GM23338 (cell line): ENCODE results near the gene TTLL8. TPM values are rescaled to one million over a fixed set of nuclear protein-coding genes. Genes with fewer than 3 reads are reported as not detected.

Source experiments
- ATAC-seq: fragments of 200-7000 bp; cut with Tn5 transposase; 3 replicates; pipeline ENCODE4 v1.9.1; 2020
- DNase-seq: peaks from one replicate; pipeline ENCODE4 v3.0.0-alpha.2; 2015; ENCODE audit warnings: low spot score
- H2AFZ ChIP-seq: fragments of 200-600 bp; sonication (generic); 2 replicates; pipeline ENCODE4 v1.8.0; 2016; ENCODE audit warnings: antibody characterized with exemption, mild to moderate bottlenecking, moderate library complexity
- H3F3A ChIP-seq: fragments of 200-600 bp; sonication (generic); replicated peaks from 2 replicates; pipeline ENCODE4 v1.8.0; 2017; ENCODE audit warnings: antibody characterized with exemption, mixed run types, low read depth
- H3K27ac ChIP-seq: fragments of 200-600 bp; sonication (generic); 2 replicates; pipeline ENCODE4 v1.6.1; 2016; ENCODE audit warnings: low read depth
- H3K27me3 ChIP-seq: fragments of 200-600 bp; sonication (generic); 2 replicates; pipeline ENCODE4 v1.8.0; 2016; ENCODE audit warnings: mild to moderate bottlenecking, mixed run types, moderate library complexity; ENCODE audit not compliant: insufficient read depth
- H3K36me3 ChIP-seq: fragments of 200-600 bp; sonication (generic); 2 replicates; pipeline ENCODE4 v1.8.0; 2016; ENCODE audit warnings: mild to moderate bottlenecking; ENCODE audit not compliant: insufficient read depth
- H3K4me1 ChIP-seq: fragments of 200-600 bp; sonication (generic); 2 replicates; pipeline ENCODE4 v1.8.0; 2016; ENCODE audit warnings: mild to moderate bottlenecking, moderate library complexity; ENCODE audit not compliant: insufficient read depth
- H3K4me2 ChIP-seq: fragments of 200-600 bp; sonication (generic); 2 replicates; pipeline ENCODE4 v1.7.1; 2017; ENCODE audit warnings: mixed run types
- H3K4me3 ChIP-seq: fragments of 200-600 bp; sonication (generic); 2 replicates; pipeline ENCODE4 v1.6.1; 2016; ENCODE audit warnings: mixed run types
- H3K79me2 ChIP-seq: fragments of 200-600 bp; sonication (generic); replicated peaks from 2 replicates; pipeline ENCODE4 v1.8.0; 2017; ENCODE audit warnings: mild to moderate bottlenecking; ENCODE audit not compliant: insufficient read depth
- H3K9me2 ChIP-seq: fragments of 200-600 bp; sonication (generic); 2 replicates; pipeline ENCODE4 v1.8.0; 2017; ENCODE audit not compliant: insufficient read depth
- H4K20me1 ChIP-seq: fragments of 200-600 bp; sonication (generic); replicated peaks from 2 replicates; pipeline ENCODE4 v1.8.0; 2017; ENCODE audit warnings: mild to moderate bottlenecking; ENCODE audit not compliant: insufficient read depth
- H3K27ac Mint-ChIP-seq: 2 replicates; pipeline ENCODE4 v1.8.0; 2020; ENCODE audit warnings: inconsistent platforms, mild to moderate bottlenecking, moderate library complexity, mixed read lengths
- H3K27me3 Mint-ChIP-seq: 3 replicates; pipeline ENCODE4 v1.8.0; 2022; ENCODE audit warnings: low read depth, mild to moderate bottlenecking, moderate library complexity, mixed read lengths, inconsistent platforms; ENCODE audit not compliant: insufficient read depth, poor library complexity
- H3K36me3 Mint-ChIP-seq: 3 replicates; pipeline ENCODE4 v1.8.0; 2021; ENCODE audit warnings: low read depth, mild to moderate bottlenecking, inconsistent platforms, moderate library complexity, mixed read lengths
- H3K4me1 Mint-ChIP-seq: 3 replicates; pipeline ENCODE4 v1.8.0; 2020; ENCODE audit warnings: mild to moderate bottlenecking, inconsistent platforms, mixed read lengths
- H3K4me3 Mint-ChIP-seq: 3 replicates; pipeline ENCODE4 v1.8.0; 2021; ENCODE audit warnings: moderate library complexity, mild to moderate bottlenecking, inconsistent platforms, mixed read lengths
- H3K9me3 Mint-ChIP-seq: 3 replicates; pipeline ENCODE4 v1.8.0; 2020; ENCODE audit warnings: moderate library complexity, mild to moderate bottlenecking, inconsistent platforms, mixed read lengths
- EZH2 ChIP-seq: fragments of 200-600 bp; sonication (generic); IDR thresholded peaks from one replicate; pipeline ENCODE4 v1.8.0; 2017; ENCODE audit warnings: antibody characterized with exemption, mild to moderate bottlenecking, low read depth; ENCODE audit not compliant: unreplicated experiment
- EZH2phosphoT487 ChIP-seq: fragments of 200-600 bp; sonication (generic); IDR thresholded peaks from one replicate; pipeline ENCODE4 v1.8.1; 2018; ENCODE audit warnings: antibody characterized with exemption; ENCODE audit not compliant: unreplicated experiment
- POLR2AphosphoS5 ChIP-seq: IDR thresholded peaks from 2 replicates; pipeline ENCODE4 v1.6.1; 2016; ENCODE audit warnings: antibody characterized with exemption, low read depth
- STAT1 ChIP-seq: IDR thresholded peaks from one replicate; pipeline ENCODE4 v1.6.1; 2016; ENCODE audit warnings: antibody characterized with exemption; ENCODE audit not compliant: unreplicated experiment
- polyA plus RNA-seq: library from polyadenylated mRNA; unstranded; fragments of >200 nt; fragmentation: Nextera tagmentation; extraction: Ambion mirVana; gene quantifications from 2 replicates; pipeline ENCODE4 v1.2.1, GENCODE V29; 2016
- total RNA-seq: library from RNA; depleted of rRNA; stranded (reverse); fragments of >200 nt; shearing (Covaris generic); gene quantifications from 2 replicates; pipeline ENCODE4 v1.2.3, GENCODE V29; 2014
- TF ChIP-seq, protein P1 (sequence below): IDR thresholded peaks from one replicate; pipeline ENCODE4 v1.6.1; 2018; ENCODE audit warnings: antibody characterized with exemption; ENCODE audit not compliant: unreplicated experiment
- TF ChIP-seq, protein P2 (sequence below): fragments of 250-450 bp; sonication (Bioruptor Pico); IDR thresholded peaks from 2 replicates; pipeline ENCODE4 v1.5.0; 2020; ENCODE audit warnings: mild to moderate bottlenecking, moderate library complexity
- TF ChIP-seq, protein P3 (sequence below), 2 experiments: fragments of 200-600 bp in 1 of 2; sonication (generic) in 1 of 2; conservative IDR thresholded peaks; 2 replicates each; pipeline versions ENCODE4 v1.5.1 to v1.6.1; 2016 to 2017; ENCODE audit warnings: antibody characterized with exemption in 2 of 2, low read depth in 2 of 2, mild to moderate bottlenecking in 2 of 2, moderate library complexity in 1 of 2

TTLL8 gene
- total and polyA plus RNA-seq, 2 experiments from 2014 or later = not detected

DNA sequence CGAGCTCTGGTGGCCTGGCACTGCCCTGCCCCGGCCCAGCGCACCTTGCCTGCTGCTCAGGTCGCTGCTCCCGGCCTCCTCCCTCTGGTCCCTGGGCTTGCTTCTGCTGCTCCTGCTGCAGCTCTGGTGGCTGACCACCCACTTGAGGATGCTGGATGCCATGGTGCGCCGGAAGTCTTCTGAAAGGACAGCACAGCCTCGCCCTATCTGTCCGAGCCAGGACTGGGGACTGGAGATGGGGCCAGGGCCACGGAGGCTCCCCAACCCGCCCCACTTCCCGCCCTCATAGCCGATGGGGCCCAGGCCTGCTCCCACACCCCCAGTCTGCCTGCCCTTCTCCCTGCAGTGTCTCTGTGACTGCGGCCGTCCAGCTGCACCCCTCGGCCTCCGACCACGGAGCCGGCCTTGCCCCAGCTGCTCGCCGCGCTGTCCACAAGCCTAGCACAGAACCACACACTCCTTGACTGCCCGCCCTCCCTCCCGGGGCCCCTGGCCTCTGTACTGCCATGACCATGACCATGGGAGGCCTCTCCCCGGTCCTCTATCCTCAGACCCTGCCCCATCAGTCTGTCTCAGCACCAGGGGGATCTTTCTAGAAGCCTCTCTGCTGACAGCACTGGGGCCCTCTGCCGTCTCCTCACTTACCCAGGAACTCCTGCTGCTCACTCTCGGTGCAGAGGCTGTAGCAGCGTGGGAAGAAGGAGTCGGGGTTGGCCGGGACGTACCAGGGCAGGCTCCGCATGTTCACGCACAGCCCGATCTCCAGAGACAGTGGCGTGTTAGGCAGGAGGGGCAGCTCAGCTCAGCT, 12.7 kb downstream of the TTLL8 start:
- Histone ChIP-seq H3K36me3 (no peaks in the 10 kb centered on the region), H2AFZ (no peak overlapping the region), H3K27me3 (no peaks in the 10 kb centered on the region), H3K4me2 (no peak overlapping the region), H3F3A (no peaks in the 10 kb centered on the region), H3K9me2 (no peaks in the 10 kb centered on the region), H3K79me2 (no peaks in the 10 kb centered on the region), H3K27ac (no peak overlapping the region), H3K4me1 (no peaks in the 10 kb centered on the region), H4K20me1 (no peaks in the 10 kb centered on the region), H3K4me3 (no peak overlapping the region)
- no peaks in the 10 kb centered on the region for H3K36me3 Mint-ChIP-seq
- TF ChIP-seq EZH2phosphoT487 (no peak), STAT1 (no peak), EZH2 (no peak), POLR2AphosphoS5 (no peak)
- TF ChIP-seq, protein P1, sequence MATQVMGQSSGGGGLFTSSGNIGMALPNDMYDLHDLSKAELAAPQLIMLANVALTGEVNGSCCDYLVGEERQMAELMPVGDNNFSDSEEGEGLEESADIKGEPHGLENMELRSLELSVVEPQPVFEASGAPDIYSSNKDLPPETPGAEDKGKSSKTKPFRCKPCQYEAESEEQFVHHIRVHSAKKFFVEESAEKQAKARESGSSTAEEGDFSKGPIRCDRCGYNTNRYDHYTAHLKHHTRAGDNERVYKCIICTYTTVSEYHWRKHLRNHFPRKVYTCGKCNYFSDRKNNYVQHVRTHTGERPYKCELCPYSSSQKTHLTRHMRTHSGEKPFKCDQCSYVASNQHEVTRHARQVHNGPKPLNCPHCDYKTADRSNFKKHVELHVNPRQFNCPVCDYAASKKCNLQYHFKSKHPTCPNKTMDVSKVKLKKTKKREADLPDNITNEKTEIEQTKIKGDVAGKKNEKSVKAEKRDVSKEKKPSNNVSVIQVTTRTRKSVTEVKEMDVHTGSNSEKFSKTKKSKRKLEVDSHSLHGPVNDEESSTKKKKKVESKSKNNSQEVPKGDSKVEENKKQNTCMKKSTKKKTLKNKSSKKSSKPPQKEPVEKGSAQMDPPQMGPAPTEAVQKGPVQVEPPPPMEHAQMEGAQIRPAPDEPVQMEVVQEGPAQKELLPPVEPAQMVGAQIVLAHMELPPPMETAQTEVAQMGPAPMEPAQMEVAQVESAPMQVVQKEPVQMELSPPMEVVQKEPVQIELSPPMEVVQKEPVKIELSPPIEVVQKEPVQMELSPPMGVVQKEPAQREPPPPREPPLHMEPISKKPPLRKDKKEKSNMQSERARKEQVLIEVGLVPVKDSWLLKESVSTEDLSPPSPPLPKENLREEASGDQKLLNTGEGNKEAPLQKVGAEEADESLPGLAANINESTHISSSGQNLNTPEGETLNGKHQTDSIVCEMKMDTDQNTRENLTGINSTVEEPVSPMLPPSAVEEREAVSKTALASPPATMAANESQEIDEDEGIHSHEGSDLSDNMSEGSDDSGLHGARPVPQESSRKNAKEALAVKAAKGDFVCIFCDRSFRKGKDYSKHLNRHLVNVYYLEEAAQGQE = no peak
- TF ChIP-seq, protein P2, sequence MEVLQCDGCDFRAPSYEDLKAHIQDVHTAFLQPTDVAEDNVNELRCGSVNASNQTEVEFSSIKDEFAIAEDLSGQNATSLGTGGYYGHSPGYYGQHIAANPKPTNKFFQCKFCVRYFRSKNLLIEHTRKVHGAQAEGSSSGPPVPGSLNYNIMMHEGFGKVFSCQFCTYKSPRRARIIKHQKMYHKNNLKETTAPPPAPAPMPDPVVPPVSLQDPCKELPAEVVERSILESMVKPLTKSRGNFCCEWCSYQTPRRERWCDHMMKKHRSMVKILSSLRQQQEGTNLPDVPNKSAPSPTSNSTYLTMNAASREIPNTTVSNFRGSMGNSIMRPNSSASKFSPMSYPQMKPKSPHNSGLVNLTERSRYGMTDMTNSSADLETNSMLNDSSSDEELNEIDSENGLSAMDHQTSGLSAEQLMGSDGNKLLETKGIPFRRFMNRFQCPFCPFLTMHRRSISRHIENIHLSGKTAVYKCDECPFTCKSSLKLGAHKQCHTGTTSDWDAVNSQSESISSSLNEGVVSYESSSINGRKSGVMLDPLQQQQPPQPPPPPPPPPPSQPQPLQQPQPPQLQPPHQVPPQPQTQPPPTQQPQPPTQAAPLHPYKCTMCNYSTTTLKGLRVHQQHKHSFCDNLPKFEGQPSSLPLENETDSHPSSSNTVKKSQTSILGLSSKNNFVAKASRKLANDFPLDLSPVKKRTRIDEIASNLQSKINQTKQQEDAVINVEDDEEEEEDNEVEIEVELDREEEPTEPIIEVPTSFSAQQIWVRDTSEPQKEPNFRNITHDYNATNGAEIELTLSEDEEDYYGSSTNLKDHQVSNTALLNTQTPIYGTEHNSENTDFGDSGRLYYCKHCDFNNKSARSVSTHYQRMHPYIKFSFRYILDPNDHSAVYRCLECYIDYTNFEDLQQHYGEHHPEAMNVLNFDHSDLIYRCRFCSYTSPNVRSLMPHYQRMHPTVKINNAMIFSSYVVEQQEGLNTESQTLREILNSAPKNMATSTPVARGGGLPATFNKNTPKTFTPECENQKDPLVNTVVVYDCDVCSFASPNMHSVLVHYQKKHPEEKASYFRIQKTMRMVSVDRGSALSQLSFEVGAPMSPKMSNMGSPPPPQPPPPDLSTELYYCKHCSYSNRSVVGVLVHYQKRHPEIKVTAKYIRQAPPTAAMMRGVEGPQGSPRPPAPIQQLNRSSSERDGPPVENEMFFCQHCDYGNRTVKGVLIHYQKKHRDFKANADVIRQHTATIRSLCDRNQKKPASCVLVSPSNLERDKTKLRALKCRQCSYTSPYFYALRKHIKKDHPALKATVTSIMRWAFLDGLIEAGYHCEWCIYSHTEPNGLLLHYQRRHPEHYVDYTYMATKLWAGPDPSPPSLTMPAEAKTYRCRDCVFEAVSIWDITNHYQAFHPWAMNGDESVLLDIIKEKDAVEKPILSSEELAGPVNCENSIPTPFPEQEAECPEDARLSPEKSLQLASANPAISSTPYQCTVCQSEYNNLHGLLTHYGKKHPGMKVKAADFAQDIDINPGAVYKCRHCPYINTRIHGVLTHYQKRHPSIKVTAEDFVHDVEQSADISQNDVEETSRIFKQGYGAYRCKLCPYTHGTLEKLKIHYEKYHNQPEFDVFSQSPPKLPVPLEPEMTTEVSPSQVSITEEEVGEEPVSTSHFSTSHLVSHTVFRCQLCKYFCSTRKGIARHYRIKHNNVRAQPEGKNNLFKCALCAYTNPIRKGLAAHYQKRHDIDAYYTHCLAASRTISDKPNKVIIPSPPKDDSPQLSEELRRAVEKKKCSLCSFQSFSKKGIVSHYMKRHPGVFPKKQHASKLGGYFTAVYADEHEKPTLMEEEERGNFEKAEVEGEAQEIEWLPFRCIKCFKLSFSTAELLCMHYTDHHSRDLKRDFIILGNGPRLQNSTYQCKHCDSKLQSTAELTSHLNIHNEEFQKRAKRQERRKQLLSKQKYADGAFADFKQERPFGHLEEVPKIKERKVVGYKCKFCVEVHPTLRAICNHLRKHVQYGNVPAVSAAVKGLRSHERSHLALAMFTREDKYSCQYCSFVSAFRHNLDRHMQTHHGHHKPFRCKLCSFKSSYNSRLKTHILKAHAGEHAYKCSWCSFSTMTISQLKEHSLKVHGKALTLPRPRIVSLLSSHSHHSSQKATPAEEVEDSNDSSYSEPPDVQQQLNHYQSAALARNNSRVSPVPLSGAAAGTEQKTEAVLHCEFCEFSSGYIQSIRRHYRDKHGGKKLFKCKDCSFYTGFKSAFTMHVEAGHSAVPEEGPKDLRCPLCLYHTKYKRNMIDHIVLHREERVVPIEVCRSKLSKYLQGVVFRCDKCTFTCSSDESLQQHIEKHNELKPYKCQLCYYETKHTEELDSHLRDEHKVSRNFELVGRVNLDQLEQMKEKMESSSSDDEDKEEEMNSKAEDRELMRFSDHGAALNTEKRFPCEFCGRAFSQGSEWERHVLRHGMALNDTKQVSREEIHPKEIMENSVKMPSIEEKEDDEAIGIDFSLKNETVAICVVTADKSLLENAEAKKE (CRISPR knock-in tag) = no peak
- TF ChIP-seq, protein P3, sequence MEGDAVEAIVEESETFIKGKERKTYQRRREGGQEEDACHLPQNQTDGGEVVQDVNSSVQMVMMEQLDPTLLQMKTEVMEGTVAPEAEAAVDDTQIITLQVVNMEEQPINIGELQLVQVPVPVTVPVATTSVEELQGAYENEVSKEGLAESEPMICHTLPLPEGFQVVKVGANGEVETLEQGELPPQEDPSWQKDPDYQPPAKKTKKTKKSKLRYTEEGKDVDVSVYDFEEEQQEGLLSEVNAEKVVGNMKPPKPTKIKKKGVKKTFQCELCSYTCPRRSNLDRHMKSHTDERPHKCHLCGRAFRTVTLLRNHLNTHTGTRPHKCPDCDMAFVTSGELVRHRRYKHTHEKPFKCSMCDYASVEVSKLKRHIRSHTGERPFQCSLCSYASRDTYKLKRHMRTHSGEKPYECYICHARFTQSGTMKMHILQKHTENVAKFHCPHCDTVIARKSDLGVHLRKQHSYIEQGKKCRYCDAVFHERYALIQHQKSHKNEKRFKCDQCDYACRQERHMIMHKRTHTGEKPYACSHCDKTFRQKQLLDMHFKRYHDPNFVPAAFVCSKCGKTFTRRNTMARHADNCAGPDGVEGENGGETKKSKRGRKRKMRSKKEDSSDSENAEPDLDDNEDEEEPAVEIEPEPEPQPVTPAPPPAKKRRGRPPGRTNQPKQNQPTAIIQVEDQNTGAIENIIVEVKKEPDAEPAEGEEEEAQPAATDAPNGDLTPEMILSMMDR (conservative IDR thresholded peaks at IDR 0.05; ENCODE audit: low read depth in 2 of 2) = no peak
- ATAC-seq = peak; percentile 19
- no peak for DNase-seq
- H3K27me3 Mint-ChIP-seq = peaks cover 4% of the 10 kb centered on the region
- no peaks in the 10 kb centered on the region for H3K4me1 Mint-ChIP-seq
- no peaks in the 10 kb centered on the region for H3K9me3 Mint-ChIP-seq
- no peak overlapping the region for H3K4me3 Mint-ChIP-seq
- H3K27ac Mint-ChIP-seq = no peak overlapping the region
